Lower lobe of right lung (tissue), 2 donors: Measurements from ENCODE around the gene TSEN34. TPM values are rescaled to one million over a fixed set of nuclear protein-coding genes. Genes with fewer than 3 reads are reported as not detected.
A peak's percentile ranks its signal among the peaks of the same experiment; 100 is the strongest.

ENCODE experiments used
- ATAC-seq, 2 donors: fragments of 200-7000 bp; cut with Tn5 transposase; one replicate each; pipeline ENCODE4 v1.9.1; 2020 to 2022; ENCODE audit warnings: mild to moderate bottlenecking in 2 of 2, moderate library complexity in 2 of 2
- DNase-seq: peaks from one replicate; pipeline ENCODE4 v3.0.0-alpha.2; 2020
- H3K27ac ChIP-seq: fragments of 200-600 bp; one replicate; pipeline ENCODE4 v1.8.0; 2022
- H3K27me3 ChIP-seq: fragments of 200-600 bp; one replicate; pipeline ENCODE4 v1.8.0; 2022; ENCODE audit warnings: low read depth
- H3K36me3 ChIP-seq: fragments of 200-600 bp; one replicate; pipeline ENCODE4 v1.8.0; 2022; ENCODE audit warnings: mild to moderate bottlenecking
- H3K4me1 ChIP-seq: fragments of 200-600 bp; one replicate; pipeline ENCODE4 v1.8.0; 2022
- H3K4me3 ChIP-seq: fragments of 200-600 bp; one replicate; pipeline ENCODE4 v1.8.0; 2022; ENCODE audit warnings: mild to moderate bottlenecking
- H3K9me3 ChIP-seq: fragments of 200-600 bp; one replicate; pipeline ENCODE4 v1.8.0; 2022
- CTCF ChIP-seq: fragments of 200-600 bp; IDR thresholded peaks from one replicate; pipeline ENCODE4 v1.8.0; 2022; ENCODE audit warnings: antibody characterized with exemption, mild to moderate bottlenecking
- intact Hi-C: fragments of 100-400 bp; cut with DNase I; formaldehyde crosslinking; loops from one replicate; pipeline ENCODE4 v1.11.0; 2022
- total RNA-seq: library from RNA; stranded (reverse); fragmentation: NEBNext Ultra II Directional; extraction: Animal tissue kit (Norgen Biotek cat#: 25700); gene quantifications from one replicate; pipeline ENCODE4 v1.2.1, GENCODE V29; 2021
- donor health status: DM: no; HTN: yes; CAD: no; lungs with severe emphysema.

The TSEN34 gene
- total RNA-seq, 1 donor from 2014 or later, result 33.8 TPM

- Histone ChIP-seq H3K27me3 (no peaks in the 10 kb centered on the region), H3K9me3 (no peaks in the 10 kb centered on the region), H3K27ac (no peak overlapping the region), H3K4me1 (peaks cover 10% of the 10 kb centered on the region), H3K36me3 (peaks cover 9% of the 10 kb centered on the region), H3K4me3 (no peak overlapping the region)
- DNase-seq, result peak; percentile 20
- ATAC-seq, result no peak
- no peak for TF ChIP-seq CTCF
- intact Hi-C loops, result no loop called here
Measured at GRCh38 chr19:54186351-54186750, 4.8 kb upstream of the TSEN34 start.

- peak; percentile 46 for DNase-seq
- peaks cover 9% of the 10 kb centered on the region for H3K36me3 ChIP-seq
- H3K27ac ChIP-seq, result no peak overlapping the region
- no peaks in the 10 kb centered on the region for H3K27me3 ChIP-seq
- peaks cover 15% of the 10 kb centered on the region for H3K4me1 ChIP-seq
- ATAC-seq, result no peak
- intact Hi-C loops, result no loop called here
- TF ChIP-seq CTCF, result no peak
- no peak overlapping the region for H3K4me3 ChIP-seq
- H3K9me3 ChIP-seq, result no peaks in the 10 kb centered on the region
Measured at GRCh38 chr19:54186934-54187381, 4.2 kb upstream of the TSEN34 start.

GRCh38 chr19:54188215-54188871, 2.8 kb upstream of the TSEN34 start:
- Histone ChIP-seq H3K27me3 (no peaks in the 10 kb centered on the region), H3K4me3 (peak overlapping the region; percentile 94), H3K27ac (peak overlapping the region; percentile 92), H3K9me3 (no peaks in the 10 kb centered on the region), H3K4me1 (peaks cover 20% of the 10 kb centered on the region), H3K36me3 (peaks cover 17% of the 10 kb centered on the region)
- DNase-seq (peak; percentile 50), ATAC-seq (no peak)
- no peak for TF ChIP-seq CTCF
- intact Hi-C loops, result no loop called here

- Histone ChIP-seq H3K4me1 (peaks cover 20% of the 10 kb centered on the region), H3K4me3 (peak within 1 kb of the TSS; percentile 94), H3K36me3 (peaks cover 23% of the 10 kb centered on the region), H3K27ac (peak within 1 kb of the TSS; percentile 92), H3K27me3 (no peaks in the 10 kb centered on the region), H3K9me3 (no peaks in the 10 kb centered on the region)
- peak; percentile 43 for TF ChIP-seq CTCF
- DNase-seq (no peak), ATAC-seq (peak; percentile 3 to 25)
- intact Hi-C loops, result no loop called here
Measured at GRCh38 chr19:54189145-54189734, 1.9 kb upstream of the TSEN34 start, which contains the start of gene MBOAT7. TSS of gene MBOAT7 (minus strand) at chr19:54189580. CDS start at chr19:54188508, 1,072 bp downstream.

- DNase-seq, result peak; percentile 100
- H3K36me3 ChIP-seq, result peaks cover 29% of the 10 kb centered on the region
- H3K9me3 ChIP-seq, result no peaks in the 10 kb centered on the region
- intact Hi-C loops, result no loop called here
- H3K4me3 ChIP-seq, result peak overlapping the region; percentile 94
- peaks cover 20% of the 10 kb centered on the region for H3K4me1 ChIP-seq
- peak; percentile 83 to 89 for ATAC-seq
- TF ChIP-seq CTCF, result no peak
- peak overlapping the region; percentile 92 for H3K27ac ChIP-seq
- no peaks in the 10 kb centered on the region for H3K27me3 ChIP-seq
Measured at GRCh38 chr19:54189735-54190502, 1.2 kb upstream of the TSEN34 start.
